ENCODE measurements around the gene FNDC10. TPM values are rescaled to one million over a fixed set of nuclear protein-coding genes. Genes with fewer than 3 reads are reported as not detected.
"Not testable (repeated sequence)": the region's sequence is repeated elsewhere in the genome, so short reads cannot be mapped to it uniquely, and the experiment has no call there.

The FNDC10 gene
- polyA plus RNA-seq, 1 donor: 2.4 TPM

GRCh38 chr1:1599030-1599934, 653 bp downstream of the FNDC10 start:
- DNase-seq: no peak

GRCh38 chr1:1598720-1599029, 1.3 kb downstream of the FNDC10 start:
- no peak for DNase-seq

GRCh38 chr1:1598051-1598719, 1.8 kb downstream of the FNDC10 start:
- DNase-seq: no peak

GRCh38 chr1:1597275-1597930, 2.5 kb downstream of the FNDC10 start:
- no peak for DNase-seq

GRCh38 chr1:1596493-1597274, 3.3 kb downstream of the FNDC10 start:
- DNase-seq: no peak

- DNase-seq: not testable (repeated sequence)
Observed at GRCh38 chr1:1595341-1595740, 4.6 kb downstream of the FNDC10 start.

GRCh38 chr1:1594602-1595260, 5.2 kb downstream of the FNDC10 start:
- DNase-seq: no peak

GRCh38 chr1:1593834-1594601, 5.9 kb downstream of the FNDC10 start:
- DNase-seq: no peak

- no peak for DNase-seq
Observed at GRCh38 chr1:1591452-1591851, 8.5 kb downstream of the FNDC10 start.

GRCh38 chr1:1583347-1584010, 16.5 kb downstream of the FNDC10 start:
- no peak for DNase-seq

- no peak for DNase-seq
Observed at GRCh38 chr1:1582585-1583346, 17.2 kb downstream of the FNDC10 start.

GRCh38 chr1:1578371-1578940, 21.5 kb downstream of the FNDC10 start:
- no peak for DNase-seq

GRCh38 chr1:1577367-1578011, 22.4 kb downstream of the FNDC10 start:
- DNase-seq: no peak

GRCh38 chr1:1574721-1575537, 25.0 kb downstream of the FNDC10 start, which contains the start of gene SSU72:
TSS of gene SSU72 (minus strand) at chr1:1574863. CDS start at chr1:1574557, 306 bp downstream.
- peak; percentile 91 for DNase-seq

GRCh38 chr1:1573843-1574720, 25.9 kb downstream of the FNDC10 start:
- peak; percentile 77 for DNase-seq

GRCh38 chr1:1569341-1569740, 30.6 kb downstream of the FNDC10 start:
- DNase-seq: no peak

GRCh38 chr1:1567891-1568291, 32.0 kb downstream of the FNDC10 start:
- DNase-seq: no peak

All from left kidney (tissue), 2 donors.